Naive thymus-derived CD8-positive, alpha-beta T cell (primary cell): ENCODE measurements around the gene AACS. TPM values are rescaled to one million over a fixed set of nuclear protein-coding genes. Genes with fewer than 3 reads are reported as not detected.
"Not testable (repeated sequence)": the region's sequence is repeated elsewhere in the genome, so short reads cannot be mapped to it uniquely, and the experiment has no call there.

ENCODE experiments used
- ATAC-seq, 2 donors: fragments of 150-1000 bp; cut with Tn5 transposase in 1 of 2; sonication (Bioruptor Pico), chemical (Tn5 transposase) in 1 of 2; 1 replicate in 1 of 2; 2 replicates in 1 of 2; pipeline ENCODE4 v1.10.0; 2021; ENCODE audit warnings: mild to moderate bottlenecking in 2 of 2, moderate library complexity in 2 of 2
- POLR2A ChIA-PET: fragments of 350-600 bp; sonication (Branson Sonifier 250); formaldehyde crosslinking; loops from one replicate; lab custom pipeline; 2021; ENCODE audit warnings: antibody characterized with exemption; lab: Charles Lee
- DNase-seq, 10 donors: peaks; one replicate each; pipeline versions ENCODE4 v3.0.0 to v3.0.0-alpha.2; 2020 to 2022
- H3K27ac Mint-ChIP-seq, 10 donors: one replicate each; pipeline ENCODE4 v1.8.0; 2020 to 2022; ENCODE audit warnings: mild to moderate bottlenecking in 10 of 10, mixed read lengths in 10 of 10, moderate library complexity in 4 of 10, inconsistent platforms in 1 of 10
- H3K27me3 Mint-ChIP-seq, 5 donors: one replicate each; pipeline ENCODE4 v1.8.0; 2021 to 2022; ENCODE audit warnings: mixed read lengths in 5 of 5
- H3K36me3 Mint-ChIP-seq, 3 donors: one replicate each; pipeline ENCODE4 v1.8.0; 2020 to 2022; ENCODE audit warnings: mixed read lengths in 3 of 3, mild to moderate bottlenecking in 2 of 3, inconsistent platforms in 1 of 3
- H3K4me1 Mint-ChIP-seq, 4 donors: one replicate each; pipeline ENCODE4 v1.8.0; 2021 to 2022; ENCODE audit warnings: mixed read lengths in 4 of 4
- H3K4me3 Mint-ChIP-seq, 10 donors: one replicate each; pipeline ENCODE4 v1.8.0; 2020 to 2022; ENCODE audit warnings: mild to moderate bottlenecking in 10 of 10, mixed read lengths in 10 of 10, moderate library complexity in 6 of 10, inconsistent platforms in 1 of 10
- H3K9me3 Mint-ChIP-seq, 9 donors: one replicate each; pipeline ENCODE4 v1.8.0; 2020 to 2022; ENCODE audit warnings: mixed read lengths in 9 of 9, mild to moderate bottlenecking in 3 of 9, inconsistent platforms in 1 of 9, moderate library complexity in 1 of 9
- polyA plus RNA-seq, 3 donors: library from polyadenylated mRNA; unstranded; fragments of 300-500 nt; fragmentation: Illumina TruSeq; gene quantifications; one replicate each; pipeline ENCODE4 v1.2.3, GENCODE V29; 2021
- total RNA-seq, 8 experiments: library from RNA in 2 of 8; stranded (reverse) in 2 of 8; gene quantifications; one replicate each; pipeline ENCODE4 v1.2.3 and lab custom pipeline; 2021 to 2026

The AACS gene
- total RNA-seq (10 to 100 TPM; 19.3 to 20.4 TPM), polyA plus RNA-seq (10 to 100 TPM in 2 of 3 donors, 1 to 10 TPM in 1; 7.4 to 17.2 (median 10.6) TPM), total RNA-seq (lab: John Stamatoyannopoulos, UW) (15.3 to 33.6 (median 25.6) reads per million in 6 experiments)

GRCh38 chr12:125065021-125065918 is at the start of gene AACS:
TSS of gene AACS (plus strand) at chr12:125065435. CDS start at chr12:125065585, 150 bp downstream.
- Mint-ChIP-seq H3K36me3 (peaks cover 0 to 3% (median 0%) of the 10 kb centered on the region in 3 donors), H3K9me3 (no peaks in the 10 kb centered on the region), H3K4me1 (peaks cover 9 to 24% (median 21%) of the 10 kb centered on the region in 4 donors), H3K27ac (peak within 1 kb of the TSS; percentile 55 to 88 (median 80)), H3K4me3 (peak within 1 kb of the TSS; percentile 79 to 89 (median 87)), H3K27me3 (peaks cover 0 to 4% (median under 1%) of the 10 kb centered on the region in 5 donors)
- DNase-seq (peak; percentile 41 to 86 (median 74)), ATAC-seq (peak; percentile 93 to 94)
- POLR2A ChIA-PET = interaction anchor here (0.8 to 2.2 kb wide), 2 partner anchors 16 kb away, joined by 3 to 10 read pairs; no protein-coding TSS in a partner anchor

GRCh38 chr12:125015680-125016310 is 49.4 kb upstream of the AACS start:
- H3K27ac Mint-ChIP-seq = peak overlapping the region in 1 of 10 donors; percentile 59
- H3K4me3 Mint-ChIP-seq = no peak overlapping the region
- H3K9me3 Mint-ChIP-seq = no peaks in the 10 kb centered on the region
- H3K36me3 Mint-ChIP-seq = peaks cover 0 to 32% (median 7%) of the 10 kb centered on the region in 3 donors
- POLR2A ChIA-PET = no interaction called here
- DNase-seq = no peak
- H3K4me1 Mint-ChIP-seq = no peaks in the 10 kb centered on the region
- no peaks in the 10 kb centered on the region for H3K27me3 Mint-ChIP-seq
- ATAC-seq = no peak

GRCh38 chr12:125017801-125018200 is 47.4 kb upstream of the AACS start:
- Mint-ChIP-seq H3K4me1 (no peaks in the 10 kb centered on the region), H3K36me3 (peaks cover 0 to 27% (median 5%) of the 10 kb centered on the region in 3 donors), H3K27ac (no peak overlapping the region), H3K4me3 (no peak overlapping the region), H3K9me3 (no peaks in the 10 kb centered on the region), H3K27me3 (no peaks in the 10 kb centered on the region)
- ATAC-seq (no peak), DNase-seq (no peak)
- POLR2A ChIA-PET = no interaction called here

GRCh38 chr12:125018356-125018755 is 46.9 kb upstream of the AACS start:
- no peak overlapping the region for H3K27ac Mint-ChIP-seq
- POLR2A ChIA-PET = no interaction called here
- peaks cover 0 to 22% (median 10%) of the 10 kb centered on the region in 3 donors for H3K36me3 Mint-ChIP-seq
- no peaks in the 10 kb centered on the region for H3K27me3 Mint-ChIP-seq
- no peaks in the 10 kb centered on the region for H3K4me1 Mint-ChIP-seq
- ATAC-seq = no peak
- DNase-seq = no peak
- H3K9me3 Mint-ChIP-seq = no peaks in the 10 kb centered on the region
- H3K4me3 Mint-ChIP-seq = no peak overlapping the region

GRCh38 chr12:125021096-125021495 is 44.1 kb upstream of the AACS start:
- Mint-ChIP-seq H3K9me3 (no peaks in the 10 kb centered on the region), H3K27me3 (no peaks in the 10 kb centered on the region), H3K4me3 (no peak overlapping the region), H3K27ac (no peak overlapping the region), H3K4me1 (no peaks in the 10 kb centered on the region), H3K36me3 (peaks cover 0 to 12% (median 11%) of the 10 kb centered on the region in 3 donors)
- ATAC-seq = no peak
- no peak for DNase-seq
- POLR2A ChIA-PET = no interaction called here

- Mint-ChIP-seq H3K9me3 (no peaks in the 10 kb centered on the region), H3K36me3 (peaks cover 0 to 13% (median 12%) of the 10 kb centered on the region in 3 donors), H3K4me3 (no peak overlapping the region), H3K27me3 (no peaks in the 10 kb centered on the region), H3K27ac (peak overlapping the region in 1 of 10 donors; percentile 55), H3K4me1 (no peaks in the 10 kb centered on the region)
- POLR2A ChIA-PET = no interaction called here
- DNase-seq (no peak), ATAC-seq (no peak)
Measured at GRCh38 chr12:125021771-125022170, 43.5 kb upstream of the AACS start.

- Mint-ChIP-seq H3K27ac (no peak overlapping the region), H3K9me3 (no peaks in the 10 kb centered on the region), H3K4me1 (no peaks in the 10 kb centered on the region), H3K36me3 (peaks cover 0 to 13% (median 12%) of the 10 kb centered on the region in 3 donors), H3K27me3 (no peaks in the 10 kb centered on the region), H3K4me3 (no peak overlapping the region)
- no peak for ATAC-seq
- DNase-seq = no peak
- POLR2A ChIA-PET = no interaction called here
Measured at GRCh38 chr12:125023065-125023464, 42.2 kb upstream of the AACS start.

GRCh38 chr12:125024949-125025563 is 40.2 kb upstream of the AACS start:
- ATAC-seq (no peak), DNase-seq (no peak)
- Mint-ChIP-seq H3K27me3 (no peaks in the 10 kb centered on the region), H3K4me1 (no peaks in the 10 kb centered on the region), H3K9me3 (no peaks in the 10 kb centered on the region), H3K4me3 (no peak overlapping the region), H3K27ac (no peak overlapping the region), H3K36me3 (peaks cover 0 to 12% (median 10%) of the 10 kb centered on the region in 3 donors)
- POLR2A ChIA-PET = no interaction called here

GRCh38 chr12:125025606-125026235 is 39.5 kb upstream of the AACS start:
- peaks cover 0 to 12% (median 10%) of the 10 kb centered on the region in 3 donors for H3K36me3 Mint-ChIP-seq
- ATAC-seq = no peak
- no peak overlapping the region for H3K27ac Mint-ChIP-seq
- no peaks in the 10 kb centered on the region for H3K4me1 Mint-ChIP-seq
- H3K4me3 Mint-ChIP-seq = no peak overlapping the region
- H3K9me3 Mint-ChIP-seq = no peaks in the 10 kb centered on the region
- no peak for DNase-seq
- POLR2A ChIA-PET = no interaction called here
- H3K27me3 Mint-ChIP-seq = no peaks in the 10 kb centered on the region

- H3K4me3 Mint-ChIP-seq = no peak overlapping the region
- ATAC-seq (no peak), DNase-seq (no peak)
- no peaks in the 10 kb centered on the region for H3K4me1 Mint-ChIP-seq
- H3K27ac Mint-ChIP-seq = no peak overlapping the region
- H3K9me3 Mint-ChIP-seq = no peaks in the 10 kb centered on the region
- no peaks in the 10 kb centered on the region for H3K27me3 Mint-ChIP-seq
- H3K36me3 Mint-ChIP-seq = peaks cover 0 to 10% (median 9%) of the 10 kb centered on the region in 3 donors
- POLR2A ChIA-PET = no interaction called here
Measured at GRCh38 chr12:125028106-125028505, 37.1 kb upstream of the AACS start.

GRCh38 chr12:125029761-125030358 is 35.4 kb upstream of the AACS start:
- H3K4me3 Mint-ChIP-seq = no peak overlapping the region

GRCh38 chr12:125031471-125031870 is 33.8 kb upstream of the AACS start:
- H3K4me3 Mint-ChIP-seq = not testable (repeated sequence)

More at GRCh38 chr12:125029761-125030358, 35.4 kb upstream of the AACS start:
- Mint-ChIP-seq H3K9me3 (peaks cover 0 to under 1% (median 0%) of the 10 kb centered on the region in 9 donors), H3K36me3 (peaks cover 0 to 10% (median 3%) of the 10 kb centered on the region in 3 donors), H3K27ac (peak overlapping the region in 2 of 10 donors; percentile 15 to 22), H3K27me3 (no peaks in the 10 kb centered on the region), H3K4me1 (no peaks in the 10 kb centered on the region)
- POLR2A ChIA-PET = no interaction called here
- no peak for DNase-seq
- ATAC-seq = no peak

More at GRCh38 chr12:125031471-125031870, 33.8 kb upstream of the AACS start:
- ATAC-seq, H3K27me3 Mint-ChIP-seq, H3K4me1 Mint-ChIP-seq, DNase-seq, POLR2A ChIA-PET, H3K9me3 Mint-ChIP-seq, H3K36me3 Mint-ChIP-seq: not testable (repeated sequence)
- H3K27ac Mint-ChIP-seq = peak overlapping the region in 1 of 10 donors; percentile 44
